NOMO-1 (cell line): ENCODE data around the gene RAB8A.

Experiments
- DNase-seq, 2 experiments: peaks; one replicate each; lab custom pipeline; 2025; ENCODE audit not compliant: unreplicated experiment in 2 of 2; lab: John Stamatoyannopoulos, UW

The RAB8A gene

GRCh38 chr19:16167055-16167454, 55.4 kb downstream of the RAB8A start:
- DNase-seq = no peak

- DNase-seq = peak; percentile 68 to 85
Observed at GRCh38 chr19:16168465-16169081, 56.9 kb downstream of the RAB8A start.

- no peak for DNase-seq
Observed at GRCh38 chr19:16170134-16170533, 58.4 kb downstream of the RAB8A start.

GRCh38 chr19:16175954-16176353, 64.3 kb downstream of the RAB8A start:
- no peak for DNase-seq

GRCh38 chr19:16178866-16179265, 67.2 kb downstream of the RAB8A start:
- peak in 1 of 2 experiments; percentile 15 for DNase-seq

- no peak for DNase-seq
Observed at GRCh38 chr19:16180611-16181010, 68.9 kb downstream of the RAB8A start.
